Glomerular endothelial cell (primary cell): ENCODE results near the gene HECTD2. TPM values are rescaled to one million over a fixed set of nuclear protein-coding genes. Genes with fewer than 3 reads are reported as not detected.
"Not testable (repeated sequence)": the region's sequence is repeated elsewhere in the genome, so short reads cannot be mapped to it uniquely, and the experiment has no call there.

Experiments
- DNase-seq: peaks from one replicate; pipeline ENCODE4 v3.0.0-alpha.2; 2011; ENCODE audit warnings: low read depth, low spot score; ENCODE audit errors: extremely low read depth
- total RNA-seq: library from RNA; depleted of rRNA; stranded (reverse); fragments of >200 nt; gene quantifications from 2 replicates; pipeline ENCODE4 v1.2.3, GENCODE V29; 2015

Gene HECTD2
- total RNA-seq, 1 donor from 2014 or later, result 8.0 TPM

DNA sequence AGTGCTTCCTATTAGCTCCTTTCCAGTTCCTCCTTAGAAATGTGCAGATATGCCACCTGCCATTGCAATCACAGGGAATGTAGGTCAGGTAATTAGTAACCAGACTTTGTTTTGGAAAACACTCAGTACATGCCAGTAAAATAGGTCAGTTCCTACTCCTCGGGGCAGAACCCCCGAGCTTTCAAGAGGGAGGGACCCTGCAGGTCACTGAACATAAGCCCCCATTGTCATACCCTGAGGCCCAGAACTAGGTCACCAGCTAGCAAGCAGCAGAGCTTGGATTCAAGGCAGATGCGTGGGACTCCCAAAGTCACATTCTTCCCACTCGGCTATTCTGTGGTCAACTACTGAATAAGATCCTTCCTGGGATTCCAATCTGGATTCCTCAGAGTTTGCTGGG lies 117.9 kb downstream of the HECTD2 start:
- DNase-seq, result no peak

DNA sequence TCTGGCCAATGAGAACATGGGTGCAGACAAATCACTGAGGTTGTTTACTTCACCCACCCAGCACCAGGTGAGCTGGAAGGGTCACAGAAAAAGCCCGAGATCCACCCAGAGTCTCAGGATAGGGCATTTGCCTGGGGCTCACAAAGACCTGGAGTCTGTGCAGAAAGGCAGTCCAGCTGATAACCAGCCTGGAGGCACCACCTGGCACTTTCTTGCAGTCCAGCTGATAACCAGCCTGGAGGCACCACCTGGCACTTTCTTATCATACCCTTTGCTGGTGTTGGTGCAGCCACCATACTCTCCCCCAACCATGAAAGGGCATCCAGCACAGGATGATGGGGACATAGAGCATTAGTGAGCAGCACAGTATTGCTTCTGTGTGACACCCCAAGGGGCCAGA lies 118.6 kb downstream of the HECTD2 start:
- no peak for DNase-seq

DNA sequence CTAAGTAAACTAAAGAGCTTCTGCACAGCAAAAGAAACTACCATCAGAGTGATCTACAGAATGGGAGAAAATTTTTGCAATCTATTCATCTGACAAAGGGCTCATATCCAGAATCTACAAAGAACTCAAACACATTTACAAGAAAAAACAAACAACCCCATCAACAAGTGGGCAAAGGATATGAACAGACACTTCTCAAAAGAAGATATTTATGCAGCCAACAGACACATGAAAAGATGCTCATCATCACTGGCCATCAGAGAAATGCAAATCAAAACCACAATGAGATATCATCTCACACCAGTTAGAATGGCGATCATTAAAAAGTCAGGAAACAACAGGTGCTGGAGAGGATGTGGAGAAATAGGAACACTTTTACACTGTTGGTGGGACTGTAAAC lies 124.6 kb downstream of the HECTD2 start:
- not testable (repeated sequence) for DNase-seq

DNA sequence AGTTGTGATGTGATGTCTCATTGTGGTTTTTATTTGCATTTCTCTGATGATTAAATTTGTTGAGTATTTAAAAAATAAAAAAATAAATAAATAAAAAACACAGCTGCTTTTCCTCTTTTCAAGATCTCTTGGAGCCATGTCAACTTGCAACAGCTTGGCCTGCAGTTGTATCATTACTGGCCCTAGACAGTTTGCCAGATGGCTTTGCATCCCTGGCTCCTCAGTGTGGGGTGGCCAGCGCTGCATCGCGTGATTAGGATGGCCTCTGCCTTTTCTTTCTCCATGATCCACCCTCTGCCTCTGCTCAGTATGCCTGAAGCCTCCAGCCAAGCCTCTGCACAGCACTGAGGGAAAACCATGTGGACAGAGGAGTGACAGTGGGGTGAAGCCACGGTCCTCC lies 126.0 kb downstream of the HECTD2 start:
- no peak for DNase-seq

DNA sequence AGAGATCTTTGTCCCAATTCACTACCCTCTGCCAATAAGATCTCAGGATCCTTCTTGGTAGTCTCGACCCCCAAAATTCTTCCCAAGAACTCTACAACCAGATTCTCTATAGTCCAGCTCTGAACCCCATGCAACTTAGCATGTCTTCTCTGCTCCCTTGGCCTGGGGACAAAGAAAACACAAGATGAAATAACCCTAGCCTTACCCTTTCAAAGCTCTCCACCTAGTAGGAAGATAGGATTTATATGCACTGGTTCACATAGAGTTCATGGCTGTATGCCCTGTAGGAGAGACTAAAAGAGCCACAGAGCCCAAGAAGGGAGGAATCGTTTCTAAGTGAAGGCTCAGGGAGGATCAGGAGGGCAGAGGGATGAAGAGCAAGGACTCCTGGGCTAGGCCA lies 126.6 kb downstream of the HECTD2 start:
- DNase-seq, result no peak

DNA sequence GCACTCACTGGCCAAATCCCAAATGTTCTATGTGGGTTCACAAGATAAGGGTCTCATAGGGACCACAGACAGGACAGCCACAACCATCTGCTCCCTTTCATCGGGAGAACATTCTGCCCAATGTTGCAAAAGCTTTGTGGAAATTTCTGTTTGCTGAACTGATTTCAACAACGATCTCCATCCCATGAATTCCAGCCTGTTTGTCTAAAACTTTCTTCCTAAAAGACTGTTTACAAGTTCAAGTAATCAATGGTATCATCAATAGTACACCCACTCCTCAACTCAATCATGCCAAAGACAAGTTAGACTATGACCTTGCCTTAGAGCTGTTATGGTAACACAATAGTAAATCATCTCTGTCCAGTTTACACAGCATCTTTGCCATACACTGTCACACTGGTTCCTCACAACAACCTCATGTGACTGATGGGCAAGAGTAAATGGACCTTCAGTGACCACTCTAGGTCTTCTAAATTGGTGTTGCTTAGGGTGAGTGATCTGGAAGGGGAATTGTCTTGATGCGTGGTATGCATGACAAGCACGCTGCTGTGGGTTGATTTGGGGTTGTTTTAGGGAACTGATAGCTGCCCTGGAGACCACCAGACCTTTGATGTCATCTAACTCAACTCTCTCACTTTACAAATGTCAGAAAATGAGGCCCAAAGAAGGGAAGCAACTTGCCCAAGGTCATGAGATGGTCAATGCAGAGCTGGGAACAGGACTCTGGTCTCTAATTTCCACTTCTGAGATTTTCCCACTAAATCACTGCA lies 127.7 kb downstream of the HECTD2 start:
- no peak for DNase-seq

DNA sequence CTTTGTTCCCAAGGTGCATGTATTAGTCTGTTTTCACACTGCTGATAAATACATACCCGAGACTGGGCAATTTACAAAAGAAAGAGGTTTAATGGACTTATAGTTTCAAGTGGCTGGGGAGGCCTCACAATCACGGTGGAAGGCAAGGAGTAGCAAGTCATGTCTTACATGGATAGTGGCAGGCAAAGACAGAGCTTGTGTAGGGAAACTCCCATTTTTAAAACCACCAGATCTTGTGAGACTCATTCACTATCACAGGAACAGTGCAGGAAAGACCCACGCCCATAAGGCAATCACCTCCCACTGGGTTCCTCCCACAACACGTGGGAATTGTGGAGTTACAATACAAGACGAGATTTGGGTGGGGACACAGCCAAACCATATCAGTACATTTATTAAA lies 129.8 kb downstream of the HECTD2 start:
- DNase-seq, result no peak

DNA sequence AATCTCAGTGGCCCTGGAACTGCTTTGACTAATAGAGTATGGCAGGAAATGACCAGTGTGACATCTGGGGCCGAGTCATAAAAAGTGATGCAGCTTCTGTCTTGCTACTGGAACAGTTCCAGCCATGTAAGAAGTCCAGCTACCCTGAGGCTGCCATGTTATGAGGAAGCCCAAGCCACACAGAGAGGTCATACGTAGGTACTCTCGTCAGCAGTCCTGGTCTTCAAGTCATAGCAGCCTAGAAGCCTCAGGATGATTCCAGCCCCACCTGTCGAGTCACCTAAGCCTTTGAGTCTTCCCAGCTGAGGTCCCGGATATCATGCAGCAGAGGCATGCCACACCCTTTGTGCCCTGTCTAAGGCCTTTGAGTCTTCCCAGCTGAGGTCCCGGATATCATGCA lies 130.6 kb downstream of the HECTD2 start:
- DNase-seq, result no peak

DNA sequence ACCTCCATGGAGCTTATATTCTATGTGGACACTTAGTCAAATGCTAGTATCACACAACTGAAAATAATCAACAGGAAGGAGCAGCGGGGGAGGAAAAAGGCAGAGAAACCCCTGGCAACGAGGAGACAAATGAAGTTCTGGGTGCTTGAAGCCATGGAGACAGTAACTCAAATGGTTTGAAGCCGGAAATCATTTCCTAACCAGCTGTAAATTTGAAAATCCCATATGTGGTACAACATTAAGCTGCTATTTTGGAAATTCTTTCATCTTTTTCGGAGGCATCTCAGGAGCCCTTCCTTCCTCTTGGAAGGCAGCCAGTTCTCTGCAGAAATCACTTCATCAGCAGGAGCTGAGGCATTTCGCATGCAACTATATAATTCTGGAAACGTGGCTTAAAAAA lies 131.3 kb downstream of the HECTD2 start:
- no peak for DNase-seq

DNA sequence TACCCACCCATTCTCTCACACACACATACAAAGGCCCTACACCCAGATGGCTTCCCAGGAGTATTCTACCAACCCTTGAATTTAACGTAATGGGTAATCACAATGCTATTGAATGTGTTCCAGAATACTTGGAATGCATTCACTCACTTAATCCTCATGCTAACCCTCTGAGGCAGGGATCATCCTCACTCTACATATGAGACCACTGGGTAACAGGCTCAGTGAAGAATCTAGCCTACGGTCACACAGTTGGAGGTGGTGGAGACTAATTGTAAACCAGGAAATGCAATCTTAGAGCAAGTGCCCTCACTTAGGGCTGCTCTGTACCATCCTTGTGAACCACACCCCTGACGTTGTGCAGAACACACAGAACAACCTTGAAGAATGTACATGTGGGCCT lies 135.2 kb downstream of the HECTD2 start:
- DNase-seq, result no peak

DNA sequence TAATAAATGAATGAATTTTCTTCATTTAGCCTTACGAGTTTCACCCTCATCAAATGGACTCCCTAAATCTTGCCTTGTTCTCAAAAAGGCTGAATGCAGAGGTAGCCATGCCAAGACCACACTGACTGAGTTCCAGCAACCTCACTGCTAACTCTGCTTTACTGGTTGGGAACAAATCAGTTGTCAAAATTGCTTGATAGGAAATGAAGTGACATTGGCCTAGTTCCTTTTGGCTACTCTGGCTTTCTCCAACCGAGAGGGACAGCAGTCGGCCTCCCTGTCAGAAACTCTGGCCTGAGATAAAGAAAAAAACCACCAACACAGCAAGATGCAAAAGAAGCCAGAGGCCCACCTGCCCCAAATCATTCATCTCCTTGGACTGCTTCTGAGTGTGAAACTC lies 135.7 kb downstream of the HECTD2 start:
- DNase-seq, result no peak

DNA sequence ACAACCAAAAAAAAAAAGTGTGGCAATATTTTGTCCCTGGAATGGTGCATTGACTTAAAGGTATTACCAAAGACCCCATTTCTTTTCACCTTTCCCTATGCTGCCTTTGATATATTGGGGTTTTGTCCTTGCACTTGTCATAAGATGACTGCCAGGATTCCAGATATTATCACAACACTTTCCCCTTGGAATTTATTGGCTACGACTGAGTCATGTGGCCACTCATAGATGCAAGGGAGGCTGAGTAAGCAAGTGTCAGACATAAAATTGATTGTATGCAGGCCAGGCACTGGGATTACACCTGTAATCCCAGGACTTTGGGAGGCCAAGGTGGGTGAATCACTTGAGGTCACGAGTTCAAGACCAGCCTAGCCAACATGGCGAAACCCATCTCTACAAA lies 139.1 kb downstream of the HECTD2 start:
- no peak for DNase-seq

DNA sequence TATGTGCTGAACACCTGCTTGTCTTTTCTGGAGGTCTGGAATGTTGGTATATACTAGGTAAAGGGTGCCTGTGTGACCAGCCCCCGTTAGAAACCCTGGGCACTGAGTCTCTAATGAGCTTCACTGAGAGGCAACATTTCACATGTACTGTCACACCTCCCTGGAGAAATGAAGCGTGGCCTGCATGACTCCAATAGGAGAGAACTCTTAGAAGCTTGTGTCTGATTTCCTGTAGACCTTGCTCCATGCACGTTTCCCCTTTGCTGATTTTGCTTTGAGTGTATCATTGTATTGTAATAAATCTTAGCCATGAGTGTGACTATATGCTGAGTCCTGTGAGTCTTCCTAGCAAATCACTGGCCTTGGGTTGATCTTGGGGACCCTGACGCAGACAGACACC lies 139.9 kb downstream of the HECTD2 start:
- no peak for DNase-seq

DNA sequence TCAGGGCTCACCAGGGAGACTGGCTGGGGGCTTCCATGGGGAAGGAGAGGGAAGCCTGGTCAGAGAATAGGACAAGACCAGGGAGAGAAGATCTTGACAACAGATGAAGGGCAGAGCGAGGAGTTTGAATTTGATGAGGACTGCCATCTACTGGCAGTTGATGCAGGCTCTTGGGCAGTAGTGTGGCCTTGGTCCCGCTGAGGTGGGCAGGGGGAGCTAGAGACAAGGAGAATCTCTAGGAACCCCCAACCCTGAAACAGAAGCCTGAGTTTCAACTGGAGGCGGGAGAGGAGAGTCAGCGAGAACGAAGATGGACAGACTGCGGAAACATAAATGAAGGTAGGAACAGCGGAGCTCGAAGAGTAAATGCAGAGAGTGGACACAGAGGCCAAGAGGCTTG lies 141.7 kb downstream of the HECTD2 start:
- DNase-seq, result peak; percentile 23

DNA sequence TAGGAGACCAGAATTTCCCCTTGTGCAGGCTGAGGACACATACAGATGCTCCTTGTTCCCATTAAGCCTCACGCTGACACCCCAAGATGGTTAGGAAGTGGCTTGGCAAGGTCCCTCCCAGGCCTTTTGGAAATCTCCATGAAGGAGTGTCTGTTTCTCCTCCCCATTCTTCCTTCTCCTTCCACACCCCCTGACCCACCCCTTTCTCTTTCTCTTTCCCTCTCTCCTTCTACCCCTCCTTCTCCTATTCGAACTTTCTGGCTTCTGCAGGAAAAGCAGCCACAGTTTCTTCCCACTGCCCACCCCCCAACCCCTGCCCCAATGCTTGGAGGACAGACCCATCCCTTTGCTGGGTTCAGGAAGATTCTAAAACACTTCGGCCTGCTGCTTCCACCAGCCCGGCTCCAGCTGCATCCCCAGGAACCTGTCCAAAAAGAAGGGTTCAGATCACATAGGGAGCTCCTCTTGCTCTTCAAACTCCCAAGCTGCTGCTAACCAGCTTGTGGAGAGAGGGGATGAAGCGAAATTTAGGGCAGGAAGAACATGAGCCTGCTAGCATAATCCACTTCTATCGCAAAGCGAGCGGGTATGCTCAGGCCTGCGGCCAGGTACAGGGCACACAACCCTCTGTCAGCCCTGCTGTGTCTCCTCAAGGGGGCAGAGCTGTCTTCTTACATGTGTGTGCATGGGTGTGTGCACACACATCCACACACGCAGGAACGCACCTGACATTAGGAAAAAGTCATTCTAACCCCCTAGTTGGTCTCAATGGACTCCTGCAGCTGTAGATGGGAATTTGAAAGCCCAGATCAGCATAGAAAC lies 142.3 kb downstream of the HECTD2 start:
- no peak for DNase-seq

DNA sequence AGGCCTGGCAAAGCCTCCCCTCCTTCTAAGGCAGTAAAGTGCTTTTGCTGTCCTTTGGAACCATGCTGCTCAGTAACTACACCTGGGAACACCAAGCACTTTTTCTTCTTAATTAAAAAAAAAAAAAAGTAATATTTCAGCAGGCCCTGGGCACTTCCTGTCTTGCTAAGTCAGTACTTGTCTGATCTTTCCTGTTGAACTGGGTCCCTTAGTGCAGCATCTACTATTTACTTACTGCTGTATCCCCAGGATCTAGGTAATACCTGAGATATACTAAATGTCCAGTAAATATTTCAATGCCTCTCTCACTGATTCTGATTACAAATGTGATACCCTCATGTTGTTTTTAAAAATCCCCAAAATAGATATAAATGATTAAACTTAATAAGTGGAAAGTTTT lies 145.3 kb downstream of the HECTD2 start:
- DNase-seq, result no peak

DNA sequence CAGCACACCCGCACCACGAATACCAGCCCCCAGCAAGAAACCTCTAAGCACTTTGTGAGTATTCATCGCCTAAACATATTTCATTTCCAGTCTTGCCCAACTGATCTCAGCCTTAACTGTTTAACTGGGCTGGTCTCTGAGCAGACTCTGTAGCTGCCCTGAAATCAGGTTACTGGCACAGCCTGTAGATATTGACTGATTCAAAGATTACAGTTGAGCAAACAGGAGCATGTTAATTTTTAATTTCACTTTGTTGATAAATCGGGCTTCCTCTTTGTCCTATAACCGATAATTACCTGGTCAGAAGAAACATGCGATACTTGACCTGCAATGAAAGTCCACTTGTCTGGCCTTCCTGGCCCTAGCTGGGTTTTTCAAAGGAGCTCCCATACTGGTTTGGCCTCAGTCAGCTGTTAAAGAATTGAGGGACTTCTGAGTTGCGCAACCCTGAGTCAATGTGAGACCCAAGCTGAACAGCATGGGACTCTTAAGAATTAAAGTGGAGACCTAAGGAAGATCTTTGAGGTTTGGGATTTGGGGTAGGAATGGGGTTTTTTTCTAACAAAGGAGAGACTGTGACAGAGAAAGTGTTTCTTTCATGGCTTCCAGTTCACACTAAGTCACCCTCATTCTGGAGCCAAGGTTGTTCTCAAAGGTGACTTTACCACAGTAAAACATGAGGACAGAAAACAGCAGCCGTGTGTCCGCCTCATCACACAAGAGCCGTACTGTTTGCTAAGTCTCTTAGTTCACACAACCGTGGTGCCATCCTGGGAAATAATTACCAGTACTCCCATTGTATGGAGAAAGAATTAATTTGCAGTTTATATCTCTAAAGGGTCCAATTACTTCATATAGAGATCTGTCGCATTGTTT lies 146.8 kb downstream of the HECTD2 start:
- no peak for DNase-seq

DNA sequence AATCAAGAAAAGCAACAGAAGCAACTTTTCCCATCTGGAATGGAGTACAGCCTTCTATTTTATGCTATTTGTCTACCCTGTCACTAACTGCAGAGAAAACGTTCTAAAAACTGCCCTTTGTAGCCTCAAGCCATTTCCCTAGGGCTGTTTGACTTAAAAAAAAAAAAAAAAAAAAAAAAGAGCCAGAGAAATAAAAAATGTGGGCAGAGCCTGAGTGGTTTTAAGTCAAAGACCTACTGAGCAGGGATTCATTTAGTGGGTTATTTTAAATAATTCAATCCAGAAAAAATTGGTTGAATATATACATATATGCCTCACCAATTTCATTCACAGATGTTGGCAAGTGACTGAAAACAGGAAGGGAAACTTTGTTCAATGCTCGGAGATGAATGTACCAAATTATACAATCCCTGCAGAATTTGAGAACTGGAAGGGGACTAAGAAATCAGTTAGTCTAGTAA lies 147.5 kb downstream of the HECTD2 start:
- DNase-seq, result no peak

DNA sequence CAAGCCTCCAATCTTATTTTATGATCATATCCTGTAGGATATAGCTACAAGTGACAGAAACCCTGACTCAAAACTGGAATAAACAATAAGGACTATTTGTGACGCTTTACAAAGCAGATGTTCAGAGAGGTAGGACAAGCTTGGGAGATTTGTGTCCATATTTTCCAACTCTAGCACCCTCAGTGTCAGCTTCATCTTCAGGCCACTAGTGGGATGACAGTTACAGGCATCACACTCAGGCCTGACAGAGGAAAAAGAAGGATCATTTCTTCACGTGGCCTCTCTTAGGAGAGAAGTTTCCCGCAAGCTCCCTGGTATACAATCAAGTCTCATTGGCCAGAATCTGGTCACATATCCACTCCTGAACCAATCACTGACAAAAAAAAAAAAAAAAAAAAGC lies 148.3 kb downstream of the HECTD2 start:
- DNase-seq, result no peak

DNA sequence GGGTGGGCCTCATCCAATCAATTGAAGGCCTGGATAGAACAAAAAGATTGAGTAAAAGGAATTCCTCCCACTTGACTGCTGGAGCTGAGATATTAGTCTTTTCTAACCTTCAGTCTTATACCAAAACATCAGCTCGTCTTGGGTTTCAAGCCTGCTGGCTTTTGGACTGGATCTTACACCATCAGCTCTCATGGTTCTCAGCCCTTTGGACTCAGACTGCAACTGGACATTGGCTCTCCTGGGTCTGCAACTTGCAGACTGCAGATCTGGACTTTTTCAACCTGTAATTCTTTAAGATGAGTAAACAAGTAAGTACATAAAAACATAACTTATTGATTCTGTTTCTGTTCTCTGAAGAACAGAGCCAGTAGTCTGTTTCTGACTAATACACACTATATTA lies 149.0 kb downstream of the HECTD2 start:
- DNase-seq, result no peak

DNA sequence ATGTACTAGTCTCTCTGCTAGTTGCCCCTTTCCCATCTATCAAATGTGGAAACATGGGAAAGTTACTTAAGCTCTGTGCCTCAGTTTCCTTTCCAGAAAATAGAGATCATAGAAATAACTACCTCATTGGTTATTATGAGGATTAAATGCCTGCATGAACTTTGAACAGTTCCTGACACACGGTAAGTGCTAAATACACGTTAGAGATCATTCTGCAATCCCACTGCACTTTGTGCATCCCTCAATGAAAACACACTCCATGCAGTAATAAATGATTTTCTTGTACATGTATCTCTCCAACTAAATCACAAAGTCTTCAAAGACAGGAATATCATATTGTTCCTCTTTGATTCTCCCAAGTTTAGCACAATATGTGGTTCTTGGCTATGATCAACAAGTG lies 149.6 kb downstream of the HECTD2 start:
- DNase-seq, result no peak
